Trophoblast cell (in vitro differentiated cells and primary cell): ENCODE measurements around the gene SCN10A.
A peak's percentile ranks its signal among the peaks of the same experiment; 100 is the strongest.

Experiments
- DNase-seq, 2 donors: peaks; one replicate each; pipeline ENCODE4 v3.0.0-alpha.2; 2016
- H2AFZ ChIP-seq: 2 replicates; pipeline ENCODE4 v1.6.1; 2013; ENCODE audit warnings: low read length, moderate library complexity, mild to moderate bottlenecking; ENCODE audit not compliant: insufficient read depth, poor library complexity
- H2AK5ac ChIP-seq: 2 replicates; pipeline ENCODE4 v1.6.1; 2013; ENCODE audit warnings: mild to moderate bottlenecking, low read length
- H2BK120ac ChIP-seq: 2 replicates; pipeline ENCODE4 v1.6.1; 2013; ENCODE audit warnings: low read length, mild to moderate bottlenecking, moderate library complexity; ENCODE audit not compliant: insufficient read depth, poor library complexity
- H2BK12ac ChIP-seq: 2 replicates; pipeline ENCODE4 v1.6.1; 2013; ENCODE audit warnings: mild to moderate bottlenecking, low read length, moderate library complexity
- H2BK5ac ChIP-seq: 2 replicates; pipeline ENCODE4 v1.6.1; 2013; ENCODE audit warnings: low read length, low read depth, moderate library complexity, mild to moderate bottlenecking; ENCODE audit not compliant: poor library complexity
- H3K14ac ChIP-seq: 2 replicates; pipeline ENCODE4 v1.6.1; 2013; ENCODE audit warnings: mild to moderate bottlenecking, low read length
- H3K18ac ChIP-seq: 2 replicates; pipeline ENCODE4 v1.6.1; 2013; ENCODE audit warnings: mild to moderate bottlenecking, low read length
- H3K23ac ChIP-seq: 2 replicates; pipeline ENCODE4 v1.6.1; 2013; ENCODE audit warnings: low read length
- H3K27ac ChIP-seq: 2 replicates; pipeline ENCODE4 v1.5.1; 2013; ENCODE audit warnings: low read depth, mild to moderate bottlenecking, inconsistent platforms, low read length, moderate library complexity
- H3K27me3 ChIP-seq: 2 replicates; pipeline ENCODE4 v1.6.1; 2013; ENCODE audit warnings: inconsistent platforms, mild to moderate bottlenecking, low read length, moderate library complexity; ENCODE audit not compliant: insufficient read depth
- H3K36me3 ChIP-seq, 2 experiments: 1 replicate in 1 of 2; 2 replicates in 1 of 2; pipeline ENCODE4 v1.6.1; 2013; ENCODE audit warnings: low read length in 2 of 2, mild to moderate bottlenecking in 2 of 2, moderate library complexity in 1 of 2; ENCODE audit not compliant: insufficient read depth in 2 of 2, control insufficient read depth in 1 of 2
- H3K4ac ChIP-seq: 2 replicates; pipeline ENCODE4 v1.6.1; 2013; ENCODE audit warnings: low read depth, mild to moderate bottlenecking, low read length, moderate library complexity
- H3K4me1 ChIP-seq, 2 experiments: 1 replicate in 1 of 2; 2 replicates in 1 of 2; pipeline ENCODE4 v1.6.1; 2013; ENCODE audit warnings: low read length in 2 of 2, mild to moderate bottlenecking in 2 of 2, moderate library complexity in 1 of 2; ENCODE audit not compliant: insufficient read depth in 2 of 2, control insufficient read depth in 1 of 2
- H3K4me2 ChIP-seq: 2 replicates; pipeline ENCODE4 v1.6.1; 2013; ENCODE audit warnings: inconsistent platforms, mild to moderate bottlenecking, low read length, moderate library complexity
- H3K4me3 ChIP-seq: 2 replicates; pipeline ENCODE4 v1.5.1; 2013; ENCODE audit warnings: mild to moderate bottlenecking, low read depth, low read length, inconsistent platforms
- H3K79me1 ChIP-seq: one replicate; pipeline ENCODE4 v1.6.1; 2013; ENCODE audit warnings: low read length
- H3K79me2 ChIP-seq: 2 replicates; pipeline ENCODE4 v1.6.1; 2013; ENCODE audit warnings: low read length, mild to moderate bottlenecking; ENCODE audit not compliant: control insufficient read depth, insufficient read depth, poor library complexity
- H3K9ac ChIP-seq: 2 replicates; pipeline ENCODE4 v1.6.1; 2013; ENCODE audit warnings: mild to moderate bottlenecking, low read length
- H3K9me3 ChIP-seq: 2 replicates; pipeline ENCODE4 v1.6.1; 2013; ENCODE audit warnings: low read depth, mild to moderate bottlenecking, control low read depth, inconsistent platforms, low read length; ENCODE audit not compliant: insufficient read depth
- H4K12ac ChIP-seq: 2 replicates; pipeline ENCODE4 v1.6.1; 2013; ENCODE audit warnings: low read depth, mild to moderate bottlenecking, low read length, moderate library complexity
- H4K8ac ChIP-seq: 2 replicates; pipeline ENCODE4 v1.6.1; 2013; ENCODE audit warnings: low read depth, mild to moderate bottlenecking, low read length, moderate library complexity
- H4K91ac ChIP-seq: one replicate; pipeline ENCODE4 v1.6.1; 2013; ENCODE audit warnings: low read depth, mild to moderate bottlenecking, low read length, moderate library complexity
- WGBS: extraction: QIAGEN DNeasy Blood & Tissue Kit; methylation state at CpG from one replicate; pipeline ENCODE4 v1.1.7; 2013; ENCODE audit warnings: missing lambda C conversion rate; ENCODE audit not compliant: insufficient read length, insufficient coverage; ENCODE audit errors: extremely low coverage; 5-methylcytosine and 5-hydroxymethylcytosine counted together

The SCN10A gene

DNA sequence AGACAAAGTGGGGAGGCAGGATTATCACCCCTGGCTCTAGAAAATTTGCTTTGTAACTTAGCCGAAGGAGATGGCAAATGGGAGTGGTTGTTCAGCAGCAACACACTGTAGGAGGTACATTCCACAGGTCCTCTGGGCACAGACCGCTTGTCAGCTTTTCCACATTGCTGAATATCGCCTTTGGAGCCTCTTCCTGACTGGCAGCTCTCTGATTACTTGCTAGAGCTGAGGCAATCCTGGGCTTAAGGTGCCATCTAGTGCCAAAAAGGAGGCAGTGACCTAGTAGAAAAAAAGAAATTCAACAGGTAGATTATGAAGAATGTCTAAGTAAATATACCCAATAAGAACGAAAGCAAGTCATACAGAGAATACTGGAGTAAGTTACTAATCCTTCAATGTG lies 153.5 kb downstream of the SCN10A start:
- H4K12ac ChIP-seq = no peak overlapping the region
- WGBS = no CpG with 5 or more reads among the region's 4 CpGs
- no peak overlapping the region for H3K27ac ChIP-seq
- H3K4me2 ChIP-seq = no peak overlapping the region
- H3K4me1 ChIP-seq = peaks cover 0 to 4% of the 10 kb centered on the region in 2 experiments
- no peaks in the 10 kb centered on the region for H3K79me2 ChIP-seq
- no peak overlapping the region for H2AK5ac ChIP-seq
- no peaks in the 10 kb centered on the region for H3K9me3 ChIP-seq
- H4K91ac ChIP-seq = no peak overlapping the region
- H3K79me1 ChIP-seq = no peaks in the 10 kb centered on the region
- no peak overlapping the region for H3K23ac ChIP-seq
- no peak overlapping the region for H4K8ac ChIP-seq
- H2BK5ac ChIP-seq = no peak overlapping the region
- H2AFZ ChIP-seq = no peak overlapping the region
- no peak overlapping the region for H3K14ac ChIP-seq
- no peaks in the 10 kb centered on the region for H3K27me3 ChIP-seq
- no peak overlapping the region for H3K9ac ChIP-seq
- no peak overlapping the region for H2BK120ac ChIP-seq
- H3K18ac ChIP-seq = no peak overlapping the region
- peak; percentile 17 to 61 for DNase-seq
- no peak overlapping the region for H2BK12ac ChIP-seq
- no peak overlapping the region for H3K4ac ChIP-seq
- no peak overlapping the region for H3K4me3 ChIP-seq
- H3K36me3 ChIP-seq = no peaks in the 10 kb centered on the region

DNA sequence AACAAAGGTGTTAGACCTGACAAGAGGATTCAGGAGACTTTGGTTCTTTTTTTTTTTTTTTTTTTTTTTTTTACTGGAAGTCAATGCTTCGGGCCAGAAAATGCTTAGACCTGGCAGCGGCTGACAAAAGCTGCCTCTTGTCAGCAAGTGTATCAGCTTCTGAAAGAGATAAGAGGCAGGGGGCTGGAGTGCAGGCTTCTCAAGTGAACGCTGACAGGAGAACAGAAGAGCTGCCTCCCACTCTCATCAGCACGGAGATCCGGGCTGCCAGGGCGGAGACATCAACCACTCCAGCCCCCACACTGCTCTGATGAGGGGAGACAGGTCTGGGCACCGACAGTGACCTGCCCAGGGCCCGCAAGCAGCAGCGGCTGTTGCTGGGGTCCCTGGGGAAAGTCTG lies 157.2 kb downstream of the SCN10A start:
- no peak overlapping the region for H3K14ac ChIP-seq
- no peak overlapping the region for H2BK12ac ChIP-seq
- no peak overlapping the region for H3K23ac ChIP-seq
- no peak overlapping the region for H2AK5ac ChIP-seq
- H3K27ac ChIP-seq = no peak overlapping the region
- no peak overlapping the region for H2BK5ac ChIP-seq
- no peak overlapping the region for H2BK120ac ChIP-seq
- no peak overlapping the region for H3K4me3 ChIP-seq
- no CpG with 5 or more reads among the region's 9 CpGs for WGBS
- H3K9me3 ChIP-seq = no peaks in the 10 kb centered on the region
- H3K4ac ChIP-seq = no peak overlapping the region
- no peaks in the 10 kb centered on the region for H3K36me3 ChIP-seq
- H2AFZ ChIP-seq = no peak overlapping the region
- H3K4me2 ChIP-seq = peak overlapping the region; percentile 18
- no peak for DNase-seq
- no peak overlapping the region for H4K12ac ChIP-seq
- H3K79me2 ChIP-seq = no peaks in the 10 kb centered on the region
- no peak overlapping the region for H4K91ac ChIP-seq
- no peak overlapping the region for H3K18ac ChIP-seq
- no peak overlapping the region for H3K9ac ChIP-seq
- no peaks in the 10 kb centered on the region for H3K27me3 ChIP-seq
- H4K8ac ChIP-seq = no peak overlapping the region
- no peaks in the 10 kb centered on the region for H3K79me1 ChIP-seq
- peaks cover 0 to 4% of the 10 kb centered on the region in 2 experiments for H3K4me1 ChIP-seq

DNA sequence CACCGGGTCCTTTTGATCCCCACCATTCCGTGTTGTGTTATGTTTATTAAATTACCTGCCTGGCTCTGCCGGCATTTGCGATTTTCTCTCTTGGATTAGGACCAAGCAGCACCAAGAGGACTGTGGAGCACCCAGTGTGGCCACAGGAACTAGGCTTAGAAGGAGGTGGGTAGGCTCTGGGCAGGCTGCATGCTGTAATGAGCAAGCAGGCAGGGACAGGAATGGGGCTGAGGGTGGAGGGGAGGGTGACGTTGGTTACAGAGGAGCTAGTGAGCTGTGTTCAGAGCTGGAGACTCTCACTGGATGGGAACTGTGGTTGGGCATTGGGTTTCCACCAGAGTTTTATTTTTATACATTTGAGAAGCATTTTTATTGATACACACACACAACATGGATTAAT lies 158.6 kb downstream of the SCN10A start:
- Histone ChIP-seq H2AK5ac (no peak overlapping the region), H3K27ac (no peak overlapping the region), H3K4me3 (no peak overlapping the region), H3K79me2 (no peaks in the 10 kb centered on the region), H2BK12ac (no peak overlapping the region), H3K4me2 (no peak overlapping the region), H3K79me1 (no peaks in the 10 kb centered on the region), H3K9me3 (no peaks in the 10 kb centered on the region), H3K9ac (no peak overlapping the region), H3K4me1 (peaks cover 0 to 4% of the 10 kb centered on the region in 2 experiments), H2BK5ac (no peak overlapping the region), H2BK120ac (no peak overlapping the region), H3K18ac (no peak overlapping the region), H4K12ac (no peak overlapping the region), H4K91ac (no peak overlapping the region), H3K4ac (no peak overlapping the region), H3K14ac (no peak overlapping the region), H4K8ac (no peak overlapping the region), H2AFZ (no peak overlapping the region), H3K27me3 (no peaks in the 10 kb centered on the region), H3K36me3 (no peaks in the 10 kb centered on the region), H3K23ac (peak overlapping the region; percentile 23)
- no CpG with 5 or more reads among the region's 5 CpGs for WGBS
- no peak for DNase-seq

DNA sequence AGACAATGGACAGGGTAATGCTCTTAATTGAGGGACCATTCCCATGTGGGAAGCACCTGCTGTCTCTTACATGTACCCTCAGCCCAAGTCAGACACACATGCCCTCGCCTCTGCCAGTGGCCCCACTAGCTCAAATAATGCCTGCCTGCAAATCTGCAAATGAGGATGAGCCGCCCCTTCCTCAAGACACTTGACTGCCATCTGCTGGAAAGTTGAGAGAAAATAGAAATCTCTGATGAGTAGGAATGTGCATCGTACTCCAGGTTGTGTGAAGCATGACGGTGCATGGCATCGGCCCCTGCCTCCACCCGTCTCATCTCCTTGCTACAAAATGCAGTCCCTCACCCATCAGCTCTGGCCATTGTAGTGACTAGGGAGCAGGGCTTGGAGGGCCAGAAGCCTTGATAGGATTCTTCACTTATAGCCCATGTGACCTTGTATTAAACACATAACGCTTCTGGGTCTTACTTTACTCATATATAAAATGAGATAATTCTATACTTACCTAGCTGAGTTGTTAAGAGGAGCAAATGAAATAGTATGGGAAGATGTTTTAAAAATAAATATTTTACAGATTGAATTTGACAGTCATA lies 160.2 kb downstream of the SCN10A start:
- H2AFZ ChIP-seq = no peak overlapping the region
- no peak overlapping the region for H4K8ac ChIP-seq
- peak in 1 of 2 donors; percentile 73 for DNase-seq
- no peak overlapping the region for H2BK12ac ChIP-seq
- no peak overlapping the region for H4K12ac ChIP-seq
- no peak overlapping the region for H2BK120ac ChIP-seq
- H3K23ac ChIP-seq = no peak overlapping the region
- H3K4ac ChIP-seq = no peak overlapping the region
- no peaks in the 10 kb centered on the region for H3K79me2 ChIP-seq
- no peak overlapping the region for H3K18ac ChIP-seq
- no peak overlapping the region for H3K4me3 ChIP-seq
- H3K27ac ChIP-seq = no peak overlapping the region
- no peak overlapping the region for H3K4me2 ChIP-seq
- no peak overlapping the region for H2BK5ac ChIP-seq
- no CpG with 5 or more reads among the region's 7 CpGs for WGBS
- H3K79me1 ChIP-seq = no peaks in the 10 kb centered on the region
- H3K4me1 ChIP-seq = peaks cover 0 to 4% of the 10 kb centered on the region in 2 experiments
- no peak overlapping the region for H3K9ac ChIP-seq
- no peaks in the 10 kb centered on the region for H3K27me3 ChIP-seq
- H2AK5ac ChIP-seq = no peak overlapping the region
- H3K36me3 ChIP-seq = no peaks in the 10 kb centered on the region
- H4K91ac ChIP-seq = no peak overlapping the region
- H3K9me3 ChIP-seq = no peaks in the 10 kb centered on the region
- no peak overlapping the region for H3K14ac ChIP-seq
